CD14-positive monocyte (primary cell): Measurements from ENCODE around the gene ZNF525. TPM values are rescaled to one million over a fixed set of nuclear protein-coding genes. Genes with fewer than 3 reads are reported as not detected.
A peak's percentile ranks its signal among the peaks of the same experiment; 100 is the strongest.
"Not testable (repeated sequence)": the region's sequence is repeated elsewhere in the genome, so short reads cannot be mapped to it uniquely, and the experiment has no call there.

Experiments used
- DNase-seq, 3 donors: peaks; one replicate each; pipeline ENCODE4 v3.0.0-alpha.2; 2011 to 2022
- H2AFZ ChIP-seq: 2 replicates; pipeline ENCODE4 v1.6.0; 2012; ENCODE audit warnings: mild to moderate bottlenecking, low read depth, low read length, inconsistent platforms; ENCODE audit not compliant: insufficient read depth, poor library complexity, severe bottlenecking
- H3K27ac ChIP-seq, 2 donors: 1 replicate in 1 of 2; 2 replicates in 1 of 2; pipeline ENCODE4 v1.5.1; 2012 to 2013; ENCODE audit warnings: low read length in 2 of 2, control low read depth in 1 of 2, inconsistent platforms in 1 of 2, low read depth in 1 of 2, mild to moderate bottlenecking in 1 of 2
- H3K27me3 ChIP-seq, 2 donors: one replicate each; pipeline versions ENCODE4 v1.6.0 to v1.6.1; 2011 to 2013; ENCODE audit warnings: low read length in 2 of 2; ENCODE audit not compliant: control insufficient read depth in 2 of 2, insufficient read depth in 2 of 2
- H3K36me3 ChIP-seq, 2 donors: replicated peaks in 1 of 2; 1 replicate in 1 of 2; 2 replicates in 1 of 2; pipeline versions ENCODE4 v1.5.1 to v1.6.1; 2012 to 2013; ENCODE audit warnings: low read length in 2 of 2, control low read depth in 1 of 2, inconsistent platforms in 1 of 2, mild to moderate bottlenecking in 1 of 2; ENCODE audit not compliant: insufficient read depth in 2 of 2, control insufficient read depth in 1 of 2
- H3K4me1 ChIP-seq, 2 donors: 1 replicate in 1 of 2; 2 replicates in 1 of 2; pipeline versions ENCODE4 v1.5.1 to v1.6.1; 2012 to 2013; ENCODE audit warnings: low read length in 2 of 2, control low read depth in 1 of 2, inconsistent platforms in 1 of 2, mild to moderate bottlenecking in 1 of 2, moderate library complexity in 1 of 2; ENCODE audit not compliant: insufficient read depth in 2 of 2, control insufficient read depth in 1 of 2
- H3K4me2 ChIP-seq: replicated peaks from 2 replicates; pipeline ENCODE3; 2012; ENCODE audit warnings: low read length, moderate library complexity, mild to moderate bottlenecking; ENCODE audit not compliant: poor library complexity, severe bottlenecking; ENCODE audit errors: extremely low read depth
- H3K4me3 ChIP-seq, 3 experiments: fragments of 200-600 bp in 1 of 3; sonication (generic) in 1 of 3; replicated peaks in 1 of 3; 1 replicate in 2 of 3; 2 replicates in 1 of 3; pipeline ENCODE4 v1.5.1; 2011 to 2013; ENCODE audit warnings: low read length in 3 of 3, mild to moderate bottlenecking in 3 of 3, control low read depth in 2 of 3, low read depth in 2 of 3, inconsistent platforms in 1 of 3, moderate library complexity in 1 of 3
- H3K79me2 ChIP-seq: 2 replicates; pipeline ENCODE4 v1.6.0; 2012; ENCODE audit warnings: mild to moderate bottlenecking, control low read depth, inconsistent platforms, low read length, moderate library complexity; ENCODE audit not compliant: insufficient read depth
- H3K9ac ChIP-seq: 2 replicates; pipeline ENCODE4 v1.6.0; 2017; ENCODE audit warnings: low read length, mild to moderate bottlenecking; ENCODE audit not compliant: insufficient read depth, poor library complexity, severe bottlenecking
- H3K9me3 ChIP-seq, 2 donors: replicated peaks in 1 of 2; 1 replicate in 1 of 2; 2 replicates in 1 of 2; pipeline versions ENCODE4 v1.5.1 to v1.6.1; 2012 to 2013; ENCODE audit warnings: low read length in 2 of 2, control low read depth in 1 of 2; ENCODE audit not compliant: control insufficient read depth in 1 of 2, insufficient read depth in 1 of 2
- H4K20me1 ChIP-seq: 2 replicates; pipeline ENCODE4 v1.6.0; 2012; ENCODE audit warnings: mild to moderate bottlenecking, low read length, control low read depth, moderate library complexity; ENCODE audit not compliant: insufficient read depth
- H3K27ac Mint-ChIP-seq, 7 donors: one replicate each; pipeline ENCODE4 v1.8.0; 2020; ENCODE audit warnings: mild to moderate bottlenecking in 7 of 7, mixed read lengths in 7 of 7, moderate library complexity in 6 of 7, inconsistent platforms in 2 of 7
- H3K27me3 Mint-ChIP-seq, 3 donors: one replicate each; pipeline ENCODE4 v1.8.0; 2021 to 2022; ENCODE audit warnings: low read depth in 3 of 3, mild to moderate bottlenecking in 3 of 3, mixed read lengths in 3 of 3, moderate library complexity in 3 of 3, inconsistent platforms in 1 of 3
- H3K36me3 Mint-ChIP-seq, 2 donors: one replicate each; pipeline ENCODE4 v1.8.0; 2020; ENCODE audit warnings: mixed read lengths in 2 of 2, inconsistent platforms in 1 of 2, mild to moderate bottlenecking in 1 of 2
- H3K4me1 Mint-ChIP-seq: one replicate; pipeline ENCODE4 v1.8.0; 2020; ENCODE audit warnings: mild to moderate bottlenecking, mixed read lengths
- H3K4me3 Mint-ChIP-seq, 2 donors: one replicate each; pipeline ENCODE4 v1.8.0; 2020; ENCODE audit warnings: mild to moderate bottlenecking in 2 of 2, mixed read lengths in 2 of 2, moderate library complexity in 1 of 2
- H3K9me3 Mint-ChIP-seq, 7 donors: one replicate each; pipeline ENCODE4 v1.8.0; 2020 to 2022; ENCODE audit warnings: mixed read lengths in 7 of 7, mild to moderate bottlenecking in 6 of 7, moderate library complexity in 6 of 7, inconsistent platforms in 2 of 7
- WGBS: methylation state at CpG from one replicate; pipeline ENCODE4 v1.1.5; 2013; ENCODE audit warnings: missing lambda C conversion rate; ENCODE audit not compliant: insufficient coverage; 5-methylcytosine and 5-hydroxymethylcytosine counted together
- intact Hi-C, 2 donors: fragments of 100-400 bp; cut with micrococcal nuclease; formaldehyde crosslinking; loops; one replicate each; pipeline versions ENCODE4 v1.15.0 to v1.15.1; 2023
- polyA plus RNA-seq, 3 donors: library from polyadenylated mRNA; depleted of rRNA in 1 of 3; unstranded in 2 of 3; stranded (reverse) in 1 of 3; fragments of 300-500 nt in 2 of 3; fragments of >200 nt in 1 of 3; fragmentation: Illumina TruSeq in 2 of 3; gene quantifications; 1 replicate in 2 of 3; 2 replicates in 1 of 3; pipeline ENCODE4 v1.2.3, GENCODE V29; 2012 to 2021
- TF ChIP-seq, protein P1 (sequence below): fragments of 200-600 bp; IDR thresholded peaks from one replicate; pipeline ENCODE4 v1.8.0; 2022; ENCODE audit warnings: antibody characterized with exemption, mild to moderate bottlenecking

ZNF525 gene
- polyA plus RNA-seq, 3 donors, result 0.29 to 2.0 (median 0.64) TPM

DNA sequence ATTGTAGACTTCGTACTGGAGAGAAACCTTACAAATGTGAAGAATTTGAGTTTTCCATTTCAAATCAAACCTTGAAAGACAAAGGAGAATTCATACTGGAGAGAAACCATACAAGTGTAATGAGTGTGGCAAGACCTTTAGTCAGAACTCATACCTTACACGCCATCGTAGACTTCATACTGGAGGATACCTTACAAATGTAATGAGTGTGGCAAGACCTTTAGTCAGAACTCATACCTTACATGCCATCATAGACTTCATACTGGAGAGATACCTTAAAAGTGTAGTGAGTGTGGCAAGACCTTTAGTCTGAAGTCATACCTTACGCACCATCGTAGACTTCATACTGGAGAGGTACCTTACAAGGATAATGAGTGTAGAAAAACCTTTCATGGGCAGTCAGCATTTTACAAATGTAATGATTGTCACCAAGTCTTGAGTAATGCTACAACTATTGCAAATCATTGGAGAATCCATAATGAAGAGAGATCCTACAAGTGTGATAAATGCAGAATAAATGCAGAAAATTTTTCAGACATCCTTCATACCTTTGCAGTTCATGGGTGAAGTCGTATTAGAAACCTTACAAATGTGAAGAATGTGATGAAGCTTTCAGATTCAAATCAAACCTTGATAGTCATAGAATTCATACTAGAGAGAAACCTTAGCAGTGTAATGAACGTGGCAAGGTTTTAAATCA lies 44.1 kb downstream of the ZNF525 start:
- Histone ChIP-seq H3K4me1 (no peaks in the 10 kb centered on the region), H2AFZ (no peak overlapping the region), H3K4me3 (peak overlapping the region in 1 of 3 experiments; percentile 37), H3K27ac (no peak overlapping the region), H3K79me2 (no peaks in the 10 kb centered on the region), H3K4me2 (no peak overlapping the region), H3K27me3 (no peaks in the 10 kb centered on the region), H3K9ac (no peak overlapping the region), H3K36me3 (peaks cover 31 to 51% of the 10 kb centered on the region in 2 donors), H4K20me1 (no peaks in the 10 kb centered on the region), H3K9me3 (peaks cover 53 to 99% of the 10 kb centered on the region in 2 donors)
- Mint-ChIP-seq H3K4me3 (no peak overlapping the region), H3K27me3 (no peaks in the 10 kb centered on the region), H3K4me1 (no peaks in the 10 kb centered on the region), H3K36me3 (peaks cover 36 to 42% of the 10 kb centered on the region in 2 donors), H3K9me3 (peaks cover 61 to 98% (median 89%) of the 10 kb centered on the region in 7 donors), H3K27ac (no peak overlapping the region)
- DNase-seq, result no peak
- no CpG with 5 or more reads among the region's 7 CpGs for WGBS
- intact Hi-C loops, result no loop called here
- TF ChIP-seq, protein P1, sequence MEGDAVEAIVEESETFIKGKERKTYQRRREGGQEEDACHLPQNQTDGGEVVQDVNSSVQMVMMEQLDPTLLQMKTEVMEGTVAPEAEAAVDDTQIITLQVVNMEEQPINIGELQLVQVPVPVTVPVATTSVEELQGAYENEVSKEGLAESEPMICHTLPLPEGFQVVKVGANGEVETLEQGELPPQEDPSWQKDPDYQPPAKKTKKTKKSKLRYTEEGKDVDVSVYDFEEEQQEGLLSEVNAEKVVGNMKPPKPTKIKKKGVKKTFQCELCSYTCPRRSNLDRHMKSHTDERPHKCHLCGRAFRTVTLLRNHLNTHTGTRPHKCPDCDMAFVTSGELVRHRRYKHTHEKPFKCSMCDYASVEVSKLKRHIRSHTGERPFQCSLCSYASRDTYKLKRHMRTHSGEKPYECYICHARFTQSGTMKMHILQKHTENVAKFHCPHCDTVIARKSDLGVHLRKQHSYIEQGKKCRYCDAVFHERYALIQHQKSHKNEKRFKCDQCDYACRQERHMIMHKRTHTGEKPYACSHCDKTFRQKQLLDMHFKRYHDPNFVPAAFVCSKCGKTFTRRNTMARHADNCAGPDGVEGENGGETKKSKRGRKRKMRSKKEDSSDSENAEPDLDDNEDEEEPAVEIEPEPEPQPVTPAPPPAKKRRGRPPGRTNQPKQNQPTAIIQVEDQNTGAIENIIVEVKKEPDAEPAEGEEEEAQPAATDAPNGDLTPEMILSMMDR, result no peak

DNA sequence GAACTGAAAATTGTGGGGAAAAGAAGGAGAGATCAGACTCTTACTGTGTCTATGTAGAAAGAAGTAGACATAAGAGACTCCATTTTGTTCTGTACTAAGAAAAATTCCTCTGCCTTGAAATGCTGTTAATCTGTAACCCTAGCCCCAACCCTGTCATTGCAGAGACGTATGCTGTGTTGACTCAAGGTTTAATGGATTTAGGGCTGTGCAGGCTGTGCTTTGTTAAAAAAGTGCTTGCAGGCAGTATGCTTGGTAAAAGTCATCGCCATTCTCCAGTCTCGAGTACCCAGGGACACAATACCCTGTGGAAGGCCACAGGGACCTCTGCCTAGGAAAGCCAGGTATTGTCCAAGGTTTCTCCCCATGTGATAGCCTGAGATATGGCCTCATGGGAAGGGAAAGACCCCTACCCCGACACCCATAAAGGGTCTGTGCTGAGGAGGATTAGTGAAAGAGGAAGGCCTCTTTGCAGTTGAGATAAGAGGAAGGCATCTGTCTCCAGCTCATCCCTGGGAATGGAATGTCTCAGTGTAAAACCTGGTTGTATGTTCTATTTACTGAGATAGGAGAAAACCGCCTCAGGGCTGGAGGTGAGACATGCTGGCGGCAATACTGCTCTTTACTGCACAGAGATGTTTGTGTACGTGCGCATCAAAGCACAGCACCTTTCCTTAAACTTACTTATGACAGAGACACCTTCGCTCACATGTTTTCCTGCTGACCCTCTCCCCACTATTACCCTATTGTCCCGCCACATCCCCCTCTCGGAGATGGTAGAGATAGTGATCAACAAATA lies 55.2 kb downstream of the ZNF525 start:
- H3K4me2 ChIP-seq, H4K20me1 ChIP-seq, H3K4me3 Mint-ChIP-seq, H3K27ac Mint-ChIP-seq, H3K36me3 ChIP-seq, H3K27ac ChIP-seq, intact Hi-C loops, H3K79me2 ChIP-seq, H3K27me3 Mint-ChIP-seq, H3K9ac ChIP-seq, DNase-seq, H3K4me1 Mint-ChIP-seq, H3K36me3 Mint-ChIP-seq, H3K27me3 ChIP-seq, H2AFZ ChIP-seq, H3K4me3 ChIP-seq, H3K4me1 ChIP-seq: not testable (repeated sequence)
- no CpG with 5 or more reads among the region's 11 CpGs for WGBS
- H3K9me3 ChIP-seq, result peaks cover 33 to 36% of the 10 kb centered on the region in 2 donors
- peaks cover 18 to 48% (median 37%) of the 10 kb centered on the region in 7 donors for H3K9me3 Mint-ChIP-seq
